Right lobe of liver (tissue), 4 donors: ENCODE measurements around the gene ANXA2.
A peak's percentile ranks its signal among the peaks of the same experiment; 100 is the strongest.

ENCODE experiments used
- POLR2A ChIP-seq: fragments of 450-650 bp; IDR thresholded peaks from one replicate; pipeline ENCODE4 v1.6.1; 2017; ENCODE audit warnings: antibody characterized with exemption, mild to moderate bottlenecking
- TF ChIP-seq, protein P1 (sequence below), 4 donors: fragments of 200-600 bp in 3 of 4; fragments of 450-650 bp in 1 of 4; IDR thresholded peaks; one replicate each; pipeline versions ENCODE4 v1.5.1 to v1.8.0; 2016 to 2022; ENCODE audit warnings: antibody characterized with exemption in 4 of 4, mild to moderate bottlenecking in 2 of 4
- donor health status: DM: no; HTN: no; CAD: no.
- donor health status: DM: no; HTN: no; CAD: no.
- donor health status: DM: no; HTN: yes; CAD: no.

DNA sequence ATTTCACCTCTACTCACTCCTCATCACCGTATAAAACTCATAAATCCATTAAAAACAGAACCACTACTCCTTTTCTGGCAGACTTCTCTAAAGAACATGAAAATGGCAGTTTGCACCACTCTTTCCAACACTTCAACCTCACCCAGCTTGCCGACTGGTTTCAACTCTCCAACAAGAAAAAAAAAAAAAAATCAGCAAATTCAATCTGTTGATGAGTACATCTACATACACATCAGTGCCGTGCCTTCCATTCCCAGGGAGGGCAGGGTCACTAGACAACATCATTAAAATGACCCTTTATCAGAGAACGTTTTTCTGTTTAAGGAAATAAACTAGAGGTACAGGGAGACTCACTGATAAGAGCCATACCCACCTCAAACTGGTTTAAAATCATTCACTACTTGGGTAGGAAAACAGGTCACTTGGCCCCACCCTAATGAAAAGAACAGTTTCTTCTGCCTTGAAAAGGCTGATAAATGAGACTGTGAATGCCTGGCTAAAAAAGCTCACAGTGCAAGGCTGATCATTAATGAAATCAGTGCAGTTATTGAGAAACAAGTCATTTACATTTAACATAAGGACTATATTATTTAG, 6.0 kb downstream of the ANXA2 start:
- peak; percentile 2 for TF ChIP-seq POLR2A
- TF ChIP-seq, protein P1, sequence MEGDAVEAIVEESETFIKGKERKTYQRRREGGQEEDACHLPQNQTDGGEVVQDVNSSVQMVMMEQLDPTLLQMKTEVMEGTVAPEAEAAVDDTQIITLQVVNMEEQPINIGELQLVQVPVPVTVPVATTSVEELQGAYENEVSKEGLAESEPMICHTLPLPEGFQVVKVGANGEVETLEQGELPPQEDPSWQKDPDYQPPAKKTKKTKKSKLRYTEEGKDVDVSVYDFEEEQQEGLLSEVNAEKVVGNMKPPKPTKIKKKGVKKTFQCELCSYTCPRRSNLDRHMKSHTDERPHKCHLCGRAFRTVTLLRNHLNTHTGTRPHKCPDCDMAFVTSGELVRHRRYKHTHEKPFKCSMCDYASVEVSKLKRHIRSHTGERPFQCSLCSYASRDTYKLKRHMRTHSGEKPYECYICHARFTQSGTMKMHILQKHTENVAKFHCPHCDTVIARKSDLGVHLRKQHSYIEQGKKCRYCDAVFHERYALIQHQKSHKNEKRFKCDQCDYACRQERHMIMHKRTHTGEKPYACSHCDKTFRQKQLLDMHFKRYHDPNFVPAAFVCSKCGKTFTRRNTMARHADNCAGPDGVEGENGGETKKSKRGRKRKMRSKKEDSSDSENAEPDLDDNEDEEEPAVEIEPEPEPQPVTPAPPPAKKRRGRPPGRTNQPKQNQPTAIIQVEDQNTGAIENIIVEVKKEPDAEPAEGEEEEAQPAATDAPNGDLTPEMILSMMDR (IDR thresholded peaks at IDR 0.05) = no peak
